Astrocyte (in vitro differentiated cells and primary cell): Measurements from ENCODE around the gene KCNK15.

ENCODE experiments used
- CTCF ChIP-seq: IDR thresholded peaks from 2 replicates; pipeline ENCODE4 v1.5.1; 2011; ENCODE audit warnings: low read depth, mild to moderate bottlenecking, inconsistent platforms, low read length, moderate library complexity; ENCODE audit not compliant: insufficient read depth
- EZH2 ChIP-seq: IDR thresholded peaks from 2 replicates; pipeline ENCODE4 v1.6.1; 2012; ENCODE audit warnings: mild to moderate bottlenecking, low read length, inconsistent platforms; ENCODE audit not compliant: insufficient read depth

DNA sequence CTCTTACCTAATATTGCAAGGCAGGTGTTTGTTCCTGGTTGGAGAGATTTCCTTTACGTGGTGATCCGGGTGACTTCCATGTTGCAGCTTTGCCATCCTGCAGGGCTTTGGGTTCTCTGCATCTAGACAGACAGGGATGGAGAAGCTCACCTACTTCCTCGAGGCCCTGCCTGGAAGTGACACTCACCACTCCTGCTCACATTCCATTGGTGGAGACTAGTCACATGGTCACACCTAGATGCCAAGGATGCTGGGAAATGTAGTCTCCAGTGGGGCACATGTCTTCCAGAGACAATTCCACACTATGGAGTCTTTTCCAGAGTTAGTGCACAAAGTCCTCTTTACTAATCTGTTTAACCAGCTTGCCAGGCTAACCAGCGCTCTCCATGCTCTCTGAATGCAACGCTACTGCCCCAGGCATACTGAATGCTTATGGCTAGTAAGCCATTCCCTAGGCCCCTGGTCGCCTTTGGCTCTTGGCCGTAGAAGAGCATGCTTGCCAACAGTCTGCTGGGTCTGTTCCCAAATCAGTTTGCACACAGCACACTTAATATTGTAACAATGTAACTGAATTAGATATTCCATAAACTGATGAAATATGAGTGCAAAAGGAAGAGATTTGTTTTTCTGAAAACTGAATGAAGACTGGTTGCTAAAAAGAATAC is 6.7 kb upstream of the KCNK15 start:
- TF ChIP-seq CTCF (no peak), EZH2 (no peak)
